G401 (cell line): ENCODE measurements around the gene LRCH4. TPM values are rescaled to one million over a fixed set of nuclear protein-coding genes. Genes with fewer than 3 reads are reported as not detected.
"Not testable (repeated sequence)": the region's sequence is repeated elsewhere in the genome, so short reads cannot be mapped to it uniquely, and the experiment has no call there.

Experiments used
- DNase-seq: peaks from one replicate; pipeline ENCODE4 v3.0.0-alpha.2; 2015; ENCODE audit warnings: low spot score
- in situ Hi-C: cut with HindIII; loops from 2 replicates; pipeline ENCODE4 v1.10.0; 2016; ENCODE audit warnings: low sequenced_read_pairs, mixed read lengths
- total RNA-seq: library from RNA; depleted of rRNA; stranded (reverse); fragments of >200 nt; shearing (Covaris generic); gene quantifications from 2 replicates; pipeline ENCODE4 v1.2.3, GENCODE V29; 2014

Gene LRCH4
- total RNA-seq, 1 experiment from 2014 or later = 6.5 TPM

DNA sequence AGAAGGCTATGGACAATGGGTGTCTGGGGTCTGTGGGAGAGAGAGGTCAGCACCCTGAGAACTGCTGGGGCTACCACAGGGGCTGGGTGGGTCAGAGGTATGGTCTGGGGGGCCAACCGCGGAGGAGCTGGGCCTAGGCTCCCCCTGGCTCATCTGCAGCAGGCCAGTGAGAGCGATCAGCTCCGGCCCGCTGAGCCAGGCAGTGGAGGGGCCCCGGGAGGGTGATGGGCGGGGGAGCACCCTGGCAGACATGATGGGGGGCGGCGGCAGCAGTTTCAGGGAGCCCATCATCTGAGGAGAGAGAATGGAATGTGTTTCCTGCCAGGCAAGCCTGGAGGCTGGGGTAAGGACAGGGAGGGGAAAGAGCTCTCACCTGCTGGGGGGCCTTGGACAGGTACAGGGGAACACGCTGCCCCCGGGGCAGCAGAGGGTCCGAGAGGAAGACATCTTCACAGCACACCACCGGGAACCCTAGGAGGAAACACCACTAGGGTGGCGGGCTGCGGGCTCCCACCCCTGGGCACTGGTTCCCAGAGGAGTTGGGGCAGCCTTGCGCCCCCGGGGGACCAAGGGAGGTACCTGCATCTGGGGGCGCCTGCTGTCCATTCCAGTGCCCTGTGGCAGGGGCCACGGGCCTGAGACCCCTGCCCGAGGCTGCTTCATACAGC lies 13.5 kb downstream of the LRCH4 start:
- DNase-seq = no peak
- in situ Hi-C loops = no loop called here

DNA sequence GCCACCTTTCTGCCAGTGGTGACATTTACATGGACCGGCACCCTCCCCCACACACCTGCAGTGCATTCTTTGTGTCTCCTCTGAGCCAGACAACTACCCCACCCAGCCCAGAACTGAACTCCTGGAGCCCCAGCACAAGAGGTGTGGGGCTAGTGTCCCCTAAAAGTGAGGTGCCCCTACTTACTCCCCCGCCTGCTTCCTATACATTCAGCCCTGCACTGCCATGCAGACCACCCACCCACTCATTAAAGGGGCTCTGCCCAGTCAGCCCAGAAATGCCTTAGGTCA lies 14.2 kb downstream of the LRCH4 start:
- no peak for DNase-seq
- in situ Hi-C loops = no loop called here

DNA sequence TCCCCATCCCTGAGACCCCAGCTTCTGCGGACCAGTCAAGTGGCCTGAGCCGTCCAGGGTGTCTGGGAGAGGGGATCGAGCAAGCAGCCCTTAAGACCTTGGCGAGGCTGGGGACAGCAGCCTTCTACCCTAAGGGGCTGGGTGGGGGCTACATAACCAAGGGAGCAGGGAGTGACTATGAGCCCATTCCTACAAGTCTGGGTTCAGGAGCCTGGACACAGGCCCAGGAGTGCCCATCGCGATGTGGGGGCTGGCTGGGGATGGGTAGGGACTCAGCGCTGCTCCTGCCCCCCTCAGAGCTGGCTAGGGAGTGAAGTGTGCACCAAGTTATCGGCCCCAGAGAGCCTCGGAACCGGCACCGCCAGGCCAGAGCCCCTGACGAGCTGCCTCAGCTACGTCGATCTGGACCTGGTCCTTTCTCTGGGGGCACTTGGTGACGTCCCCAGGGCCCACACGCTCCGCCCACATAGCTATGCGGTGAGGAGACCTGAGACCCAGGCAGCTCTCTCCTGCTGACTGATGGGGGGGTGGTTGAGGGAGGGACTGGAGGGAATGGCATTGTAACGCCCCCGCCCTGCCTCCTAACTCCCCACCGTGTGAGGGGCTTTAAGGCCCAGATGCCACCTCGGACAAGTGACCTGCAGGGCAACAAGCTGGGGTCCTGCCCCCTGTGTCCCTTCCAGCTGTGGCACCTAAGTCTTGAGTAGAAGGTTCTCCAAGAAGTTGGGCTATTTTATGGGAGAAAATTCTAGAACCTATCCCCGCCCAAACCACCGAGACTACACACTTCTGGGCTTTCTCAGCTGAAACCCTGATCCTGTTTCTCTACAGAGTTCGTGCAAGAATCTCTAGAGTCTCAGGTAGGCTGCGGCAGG lies 14.7 kb downstream of the LRCH4 start:
- DNase-seq = peak; percentile 50
- in situ Hi-C loops = no loop called here

DNA sequence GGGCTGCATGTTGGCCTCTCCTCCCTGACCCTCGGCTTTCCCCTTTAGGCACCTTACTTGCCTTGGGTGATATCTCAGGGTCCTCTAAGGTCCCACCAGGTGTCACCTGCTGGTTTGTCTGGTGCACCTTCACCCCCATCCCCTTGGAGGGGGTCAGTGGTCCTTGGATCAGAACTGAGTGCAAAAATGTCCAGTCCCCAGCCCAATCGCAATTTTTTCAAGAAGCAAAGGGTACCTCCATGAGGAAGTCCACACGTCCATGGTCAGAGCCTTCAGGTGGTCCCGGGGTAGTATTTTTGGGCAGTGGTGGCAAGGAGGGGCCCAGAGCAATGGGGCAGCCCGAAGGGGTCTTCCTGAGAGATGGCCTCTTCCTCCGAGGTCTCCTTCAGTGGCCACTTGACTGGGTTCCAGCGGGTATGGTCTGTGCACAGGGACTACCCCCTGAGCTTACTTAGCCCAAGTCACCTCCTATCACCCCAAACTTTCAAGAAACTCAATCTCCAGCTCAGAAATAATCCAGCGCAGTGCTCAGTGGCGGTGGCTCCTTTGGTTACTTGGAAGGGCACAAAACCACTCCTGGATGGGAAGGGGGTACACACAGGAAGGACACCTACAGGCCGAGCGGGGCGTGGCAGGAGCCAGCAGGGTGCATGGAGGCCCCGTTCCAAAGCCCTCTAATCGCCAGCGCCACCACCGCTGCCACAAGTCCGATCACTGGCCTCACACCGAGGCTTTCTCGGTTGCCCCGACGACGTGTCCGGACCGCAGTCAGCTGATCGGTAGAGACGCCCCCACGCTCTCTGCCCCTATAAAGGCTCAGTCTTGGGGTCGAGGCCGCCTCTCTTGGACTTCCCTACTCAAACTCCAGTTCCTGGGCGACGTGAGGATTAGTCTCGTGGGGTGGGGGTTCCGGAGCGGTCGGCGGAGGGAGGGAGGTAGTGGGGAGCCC lies 16.8 kb downstream of the LRCH4 start:
- peak; percentile 67 for DNase-seq
- in situ Hi-C loops = no loop called here

DNA sequence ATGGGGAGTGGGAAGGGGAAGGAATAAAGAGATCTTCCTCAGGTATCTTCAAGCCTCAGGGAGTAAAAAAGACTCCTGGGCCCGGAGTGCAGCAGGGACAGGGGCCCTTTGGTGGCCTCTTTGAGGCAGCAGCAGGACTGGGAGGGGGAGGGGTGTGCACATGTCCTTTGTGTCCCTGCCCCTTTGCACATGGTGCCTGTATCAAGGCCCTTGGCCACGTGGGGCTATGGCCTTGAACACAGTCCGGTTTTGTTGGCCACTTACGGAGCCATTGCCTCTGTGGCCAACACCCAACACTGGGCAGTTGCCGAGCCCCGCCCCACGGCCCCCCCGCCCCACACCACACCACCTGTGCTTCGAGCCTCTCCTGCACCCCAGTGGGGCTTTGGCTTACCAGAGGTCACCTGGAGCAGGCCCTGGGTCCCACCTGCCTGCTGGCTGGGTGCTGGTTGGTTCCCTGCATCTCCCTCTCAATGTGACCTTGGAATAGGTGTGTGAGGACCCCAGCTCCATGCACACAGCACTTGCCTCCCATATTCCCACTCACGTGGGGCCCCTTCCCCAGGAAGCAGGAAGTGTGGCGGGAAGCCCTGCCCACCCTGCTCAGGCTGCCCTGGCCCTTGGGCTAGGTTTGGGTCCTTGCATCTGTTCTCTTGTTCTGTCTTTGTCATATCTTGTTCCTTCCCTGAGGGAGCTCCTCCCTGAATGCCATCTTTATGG lies 17.6 kb downstream of the LRCH4 start:
- DNase-seq = peak; percentile 22
- in situ Hi-C loops = no loop called here

DNA sequence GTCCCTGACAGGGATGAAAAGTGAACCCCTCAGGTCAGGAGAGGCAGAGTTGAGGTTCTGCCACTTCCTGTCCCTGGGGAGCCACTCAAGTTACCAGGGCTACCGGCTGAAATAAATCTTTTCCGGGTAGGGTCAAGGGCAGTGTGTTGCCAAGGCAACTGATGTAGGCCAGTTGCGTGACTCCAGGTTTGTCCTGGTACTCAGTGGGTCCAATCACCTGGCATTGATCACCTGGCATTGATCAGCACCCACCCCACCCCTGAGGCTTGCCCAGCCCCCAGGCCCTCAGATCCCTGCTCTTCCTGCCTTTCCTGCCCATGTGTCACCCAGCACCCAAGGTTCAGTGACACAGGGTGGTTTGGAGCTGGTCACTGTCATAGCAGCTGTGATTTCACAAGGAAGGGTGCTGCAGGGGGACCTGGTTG lies 18.2 kb downstream of the LRCH4 start:
- no peak for DNase-seq
- in situ Hi-C loops = no loop called here

DNA sequence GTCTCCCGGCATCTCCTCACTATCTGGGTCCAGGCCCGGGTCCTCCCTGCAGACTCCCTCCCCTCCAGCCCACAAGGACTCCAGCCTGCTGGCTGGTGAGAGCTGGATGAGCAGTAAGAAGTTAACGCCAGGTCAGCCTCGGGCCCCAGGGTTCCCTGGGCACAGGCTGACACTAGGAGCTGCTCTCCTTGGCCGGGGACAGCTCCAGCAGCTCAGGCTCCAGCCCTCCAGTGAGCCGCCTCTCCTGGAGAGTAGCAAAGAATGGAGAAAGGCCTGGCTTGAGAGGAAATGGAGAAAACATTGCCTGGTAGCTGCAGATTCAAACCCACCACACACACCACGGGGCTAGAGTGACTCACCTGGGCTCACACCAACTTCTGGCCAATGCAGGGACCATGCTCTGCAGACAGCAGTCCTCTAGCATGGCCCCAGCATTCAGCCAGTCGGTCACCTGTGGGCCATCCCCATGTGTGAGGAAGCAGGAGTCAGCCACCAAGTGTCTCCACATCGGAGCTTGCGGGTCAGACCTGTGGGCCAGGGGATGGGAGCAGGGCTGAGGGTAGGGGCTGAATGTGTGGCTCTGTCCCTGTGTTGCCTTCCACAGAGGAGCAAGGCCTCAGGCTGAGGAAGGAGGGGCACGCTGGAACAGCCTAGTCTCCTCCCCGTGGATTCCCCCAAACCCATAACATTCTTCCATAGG lies 18.7 kb downstream of the LRCH4 start:
- in situ Hi-C loops = no loop called here
- DNase-seq = no peak

DNA sequence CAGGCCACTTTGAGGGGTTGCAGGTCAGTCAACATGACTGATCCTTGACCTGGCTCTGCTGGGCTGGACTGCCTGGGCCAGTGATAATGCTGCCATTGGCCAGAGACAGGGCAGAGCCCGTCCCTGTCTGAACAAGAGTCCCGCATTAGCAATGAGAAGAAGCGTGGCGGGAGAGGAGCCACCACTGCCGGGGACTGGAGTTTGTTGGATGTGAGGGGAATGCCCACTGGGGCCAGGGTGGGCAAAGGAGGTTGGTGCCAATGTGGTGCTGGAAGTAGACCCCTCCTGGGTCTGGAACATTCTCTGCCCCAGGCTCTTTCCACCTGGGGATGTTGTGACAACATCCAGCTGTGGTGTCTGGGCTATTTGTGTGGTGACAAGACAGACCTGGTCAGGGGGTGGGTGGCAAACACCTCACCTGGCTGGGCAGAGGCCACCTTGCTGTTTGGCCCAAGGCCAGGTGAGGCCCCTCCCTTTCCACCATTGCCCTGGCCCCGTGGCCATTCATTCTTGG lies 19.9 kb downstream of the LRCH4 start:
- in situ Hi-C loops = no loop called here
- no peak for DNase-seq

DNA sequence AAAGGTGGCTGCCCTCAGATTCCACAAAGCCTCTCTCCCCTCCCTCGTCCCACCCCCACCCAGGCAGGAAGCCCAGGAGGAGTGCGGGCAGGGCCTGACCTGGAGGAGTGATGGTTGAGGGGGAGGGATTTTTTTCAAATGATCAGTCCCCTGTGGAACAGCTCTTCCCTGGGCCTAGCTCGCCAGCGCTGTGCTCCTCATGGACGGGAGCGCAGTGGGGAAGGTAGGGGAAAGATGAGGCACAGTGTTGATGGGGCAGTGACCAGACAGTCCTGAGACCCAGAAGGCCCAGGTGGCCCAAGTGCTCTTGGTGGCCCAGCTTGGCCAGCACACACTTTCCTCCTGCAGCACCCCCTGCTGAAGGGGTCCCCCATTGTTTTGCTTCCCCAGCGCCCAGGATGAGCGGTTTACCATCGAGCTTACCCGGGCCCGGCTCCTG lies 20.8 kb downstream of the LRCH4 start:
- DNase-seq = no peak
- in situ Hi-C loops = no loop called here

DNA sequence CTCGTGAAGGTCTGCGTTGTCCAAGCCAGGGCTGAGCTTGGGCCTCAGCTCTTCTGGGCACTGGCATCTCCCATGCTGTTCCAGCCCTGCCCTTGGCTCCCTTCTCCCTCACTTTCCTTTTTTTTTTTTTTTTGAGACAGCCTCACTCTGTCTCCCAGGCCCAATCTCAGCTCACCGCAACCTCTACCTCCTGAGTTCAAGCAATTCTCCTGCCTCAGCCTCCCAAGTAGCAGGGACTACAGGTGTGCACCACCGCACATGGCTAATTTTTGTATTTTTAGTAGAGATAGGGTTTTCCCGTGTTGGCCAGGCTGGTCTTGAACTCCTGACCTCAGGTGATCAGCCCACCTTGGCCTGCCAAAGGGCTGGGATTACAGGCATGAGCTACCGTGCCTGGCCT lies 21.5 kb downstream of the LRCH4 start:
- in situ Hi-C loops = not testable (repeated sequence)

DNA sequence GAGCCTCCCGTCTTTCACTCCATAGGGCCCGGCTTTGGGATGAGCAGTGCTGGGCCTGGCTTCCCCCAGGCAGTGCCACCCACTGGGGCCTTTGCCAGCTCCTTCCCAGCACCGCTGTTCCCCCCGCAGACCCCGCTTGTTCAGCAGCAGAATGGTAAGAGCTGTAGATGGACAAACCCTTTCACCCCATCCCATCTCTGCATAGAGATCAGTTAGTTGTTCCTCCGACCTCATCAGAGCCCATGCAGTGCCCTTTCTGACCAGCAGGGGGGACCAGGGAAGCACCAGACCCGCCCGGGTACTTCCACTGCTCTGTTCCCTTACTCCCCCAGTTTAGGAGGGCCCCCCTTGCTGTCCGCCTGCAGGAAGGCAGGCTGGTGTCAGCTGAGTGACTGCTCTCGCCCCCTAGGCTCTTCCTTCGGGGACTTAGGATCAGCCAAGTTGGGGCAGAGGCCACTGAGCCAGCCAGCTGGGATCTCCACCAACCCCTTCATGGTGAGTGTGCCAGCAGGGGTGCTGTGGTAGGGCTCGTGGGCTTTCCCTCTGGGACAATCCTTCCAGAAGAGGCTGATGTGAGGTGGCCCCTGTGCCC lies 22.0 kb downstream of the LRCH4 start:
- DNase-seq = peak; percentile 72
- in situ Hi-C loops = no loop called here

More for the DNA sequence above, 21.5 kb downstream of the LRCH4 start:
- not testable (repeated sequence) for DNase-seq

DNA sequence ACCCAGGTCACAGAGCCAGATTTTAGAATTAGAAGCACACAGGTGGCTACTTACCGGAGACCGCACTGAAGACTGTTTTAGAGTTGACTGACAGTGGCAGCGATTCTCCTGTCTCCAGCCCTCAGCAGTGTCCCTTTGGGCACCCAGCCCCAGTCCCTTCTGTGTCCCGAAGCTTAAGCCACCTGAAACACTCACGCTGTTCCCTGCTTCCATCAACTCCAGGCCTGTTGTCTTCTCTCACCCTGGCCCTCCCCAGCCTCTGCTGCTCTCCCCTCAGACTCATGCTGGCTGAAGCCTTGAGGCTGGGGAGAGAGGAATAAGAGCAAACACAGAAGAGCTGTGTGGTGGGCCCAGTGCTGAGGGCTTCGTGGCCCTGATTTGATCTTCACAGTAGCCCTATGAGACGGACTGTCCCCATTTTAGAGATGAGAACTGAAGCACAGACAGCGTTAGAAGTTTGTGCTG lies 22.8 kb downstream of the LRCH4 start:
- in situ Hi-C loops = no loop called here

DNA sequence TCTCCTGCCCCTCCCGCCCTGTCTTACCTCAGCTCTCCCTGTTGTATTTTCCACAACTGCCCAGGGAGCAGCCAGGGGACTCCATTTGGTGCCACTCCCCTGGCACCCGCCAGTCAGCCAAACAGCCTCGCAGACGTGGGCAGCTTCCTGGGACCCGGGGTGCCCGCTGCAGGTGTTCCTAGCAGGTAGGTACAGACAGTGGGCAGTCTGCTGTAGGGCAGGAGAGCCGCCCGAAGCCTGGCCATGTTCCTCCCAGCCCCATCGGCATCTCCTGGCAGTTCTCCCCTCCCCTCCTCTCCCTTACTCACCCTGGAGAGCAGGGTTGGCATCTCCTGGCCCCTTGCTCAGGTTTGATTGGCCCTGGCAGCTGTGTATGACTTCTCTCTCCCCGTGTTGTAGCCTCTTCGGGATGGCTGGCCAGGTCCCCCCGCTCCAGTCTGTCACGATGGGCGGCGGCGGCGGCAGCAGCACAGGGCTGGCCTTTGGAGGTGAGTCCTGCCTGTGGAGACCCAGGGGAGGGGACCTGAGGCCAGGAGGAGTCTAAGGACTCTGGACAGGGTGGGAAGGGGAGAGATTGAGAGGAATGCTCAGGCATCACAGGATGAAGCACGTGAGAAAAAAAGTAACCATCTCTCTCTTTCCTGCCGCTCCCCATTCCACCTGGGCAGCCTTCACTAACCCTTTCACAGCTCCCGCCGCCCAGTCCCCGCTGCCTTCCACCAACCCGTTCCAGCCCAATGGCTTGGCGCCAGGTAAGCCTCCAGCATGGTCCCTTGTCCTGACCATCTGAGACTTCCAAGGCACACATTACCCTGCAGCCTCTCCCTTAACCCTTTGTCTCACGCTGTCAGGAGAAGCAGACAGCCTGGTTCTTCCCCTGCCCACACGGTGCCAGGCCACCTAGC lies 23.5 kb downstream of the LRCH4 start:
- in situ Hi-C loops = no loop called here
- peak; percentile 67 for DNase-seq

More for the DNA sequence above, 22.8 kb downstream of the LRCH4 start:
- no peak for DNase-seq

DNA sequence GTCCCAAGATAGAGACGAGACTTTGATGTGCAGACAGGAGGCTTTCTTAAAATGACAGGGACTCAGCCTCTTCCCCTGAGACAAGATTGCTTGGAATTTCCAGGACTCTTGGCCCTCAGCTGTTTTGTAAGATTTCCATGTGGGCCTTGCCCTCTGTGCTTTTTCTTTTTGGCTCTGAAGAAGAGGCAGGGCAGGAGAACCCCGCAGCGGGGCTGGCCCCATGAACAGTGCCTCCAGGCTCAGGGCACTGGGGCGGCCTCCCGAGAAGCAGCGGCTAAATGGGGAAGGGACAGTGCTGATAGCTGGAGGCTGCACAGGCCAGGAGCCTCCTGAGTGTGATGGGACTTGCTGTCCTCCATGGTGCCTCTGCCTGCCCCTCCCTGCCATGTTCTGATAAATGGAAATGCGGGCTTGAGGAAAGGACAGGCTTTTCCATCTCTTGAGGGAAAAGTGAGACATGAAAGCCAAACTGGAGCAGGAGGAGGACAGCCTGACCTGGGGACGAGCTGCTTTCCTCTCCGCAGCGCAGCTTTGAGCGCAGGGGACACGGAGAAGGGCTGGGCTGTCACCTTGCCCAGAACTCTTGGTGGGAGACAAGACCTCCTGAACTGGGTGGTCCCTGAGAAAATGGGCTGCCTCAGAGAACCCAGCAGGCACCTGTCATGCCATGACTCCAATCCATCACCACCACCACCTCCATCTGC lies 24.3 kb downstream of the LRCH4 start:
- in situ Hi-C loops = no loop called here
- DNase-seq = peak; percentile 32

DNA sequence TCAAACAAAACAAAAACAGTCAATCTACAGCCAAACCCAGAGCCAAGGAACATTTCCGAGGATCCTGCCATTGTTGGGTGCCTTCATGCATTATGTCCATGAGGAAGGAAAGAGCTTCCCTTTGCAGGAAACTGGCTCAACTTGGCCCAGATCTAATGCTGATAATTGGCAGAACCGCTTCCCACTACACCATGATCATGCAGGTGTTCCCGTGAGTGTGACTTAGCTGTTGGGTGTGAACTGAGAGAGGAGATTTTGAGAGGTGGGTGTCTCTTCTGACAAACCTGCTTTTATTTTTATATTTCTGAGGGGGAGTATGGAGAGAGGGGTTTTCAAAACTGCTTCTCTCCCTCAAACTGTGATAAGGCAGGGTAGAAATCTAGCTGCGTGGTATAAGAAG lies 26.8 kb downstream of the LRCH4 start:
- no peak for DNase-seq
- in situ Hi-C loops = no loop called here

DNA sequence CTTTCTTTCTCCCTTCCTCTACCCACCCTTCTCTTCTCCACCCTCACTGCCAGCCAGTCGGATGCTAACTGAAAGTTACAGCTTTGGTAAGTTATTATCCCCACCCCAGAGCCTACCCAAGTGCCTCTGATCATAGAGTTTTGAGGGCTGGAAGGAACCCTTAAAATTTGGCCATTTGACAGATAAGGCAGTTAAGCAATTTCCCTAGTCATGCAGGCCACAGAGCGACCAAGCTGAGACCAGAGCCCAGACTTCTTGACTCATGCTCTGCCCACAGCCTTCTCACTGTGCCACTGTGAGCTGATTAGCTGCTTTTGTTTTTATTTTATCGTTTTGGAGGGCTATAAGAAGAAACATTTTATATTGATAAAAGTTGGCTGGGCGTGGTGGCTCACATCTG lies 29.4 kb downstream of the LRCH4 start:
- no peak for DNase-seq

More for the DNA sequence above, 29.4 kb downstream of the LRCH4 start:
- in situ Hi-C loops = no loop called here
